ENCODE measurements around the gene COASY.
"Not testable (repeated sequence)": the region's sequence is repeated elsewhere in the genome, so short reads cannot be mapped to it uniquely, and the experiment has no call there.

COASY gene

GRCh38 chr17:42577532-42578281 lies 15.8 kb downstream of the COASY start, which contains the start of gene PSMC3IP:
Gene PSMC3IP, minus strand, starts transcription at chr17:42577729. Its CDS starts 43 bp downstream, at chr17:42577686.
- peak; percentile 84 for DNase-seq

GRCh38 chr17:42578282-42578869 lies 16.4 kb downstream of the COASY start:
- DNase-seq: peak; percentile 59

- no peak for DNase-seq
Observed at GRCh38 chr17:42579794-42580551, 18.0 kb downstream of the COASY start.

- no peak for DNase-seq
Observed at GRCh38 chr17:42581744-42582270, 19.9 kb downstream of the COASY start.

GRCh38 chr17:42584880-42585279 lies 22.9 kb downstream of the COASY start:
- no peak for DNase-seq

- no peak for DNase-seq
Observed at GRCh38 chr17:42585353-42585752, 23.4 kb downstream of the COASY start.

GRCh38 chr17:42586514-42587230 lies 24.7 kb downstream of the COASY start:
- DNase-seq: no peak

GRCh38 chr17:42590886-42591285 lies 28.9 kb downstream of the COASY start:
- DNase-seq: no peak

- no peak for DNase-seq
Observed at GRCh38 chr17:42591411-42591810, 29.5 kb downstream of the COASY start.

GRCh38 chr17:42596386-42596785 lies 34.4 kb downstream of the COASY start:
- no peak for DNase-seq

GRCh38 chr17:42598905-42599304 lies 37.0 kb downstream of the COASY start:
- no peak for DNase-seq

GRCh38 chr17:42603318-42603717 lies 41.4 kb downstream of the COASY start:
- DNase-seq: no peak

GRCh38 chr17:42607769-42608168 lies 45.8 kb downstream of the COASY start:
- no peak for DNase-seq

GRCh38 chr17:42608305-42609181 lies 46.6 kb downstream of the COASY start:
- no peak for DNase-seq

GRCh38 chr17:42609182-42609813 lies 47.4 kb downstream of the COASY start, which contains the start of the genes RETREG3 and TUBG1:
Gene RETREG3, minus strand, starts transcription at chr17:42609374. Its CDS starts 50 bp downstream, at chr17:42609324.
Gene TUBG1, plus strand, starts transcription at chr17:42609683. Its CDS starts 55 bp downstream, at chr17:42609738.
- peak; percentile 98 for DNase-seq

- not testable (repeated sequence) for DNase-seq
Observed at GRCh38 chr17:42609814-42610801, 48.2 kb downstream of the COASY start.

- no peak for DNase-seq
Observed at GRCh38 chr17:42612013-42612412, 50.1 kb downstream of the COASY start.

- DNase-seq: no peak
Observed at GRCh38 chr17:42613699-42614295, 51.8 kb downstream of the COASY start.

All from kidney glomerular epithelial cell (primary cell).